B cell (primary cell): ENCODE results near the gene SLK.

Source experiments
- CTCF ChIP-seq: fragments of 200-600 bp; IDR thresholded peaks from one replicate; pipeline ENCODE4 v1.8.0; 2022; ENCODE audit warnings: antibody characterized with exemption, mild to moderate bottlenecking
- EZH2 ChIP-seq: IDR thresholded peaks from 2 replicates; pipeline ENCODE4 v1.6.1; 2012; ENCODE audit warnings: borderline replicate concordance, low read depth, mild to moderate bottlenecking, moderate library complexity, low read length; ENCODE audit not compliant: insufficient read depth, poor library complexity, severe bottlenecking

DNA sequence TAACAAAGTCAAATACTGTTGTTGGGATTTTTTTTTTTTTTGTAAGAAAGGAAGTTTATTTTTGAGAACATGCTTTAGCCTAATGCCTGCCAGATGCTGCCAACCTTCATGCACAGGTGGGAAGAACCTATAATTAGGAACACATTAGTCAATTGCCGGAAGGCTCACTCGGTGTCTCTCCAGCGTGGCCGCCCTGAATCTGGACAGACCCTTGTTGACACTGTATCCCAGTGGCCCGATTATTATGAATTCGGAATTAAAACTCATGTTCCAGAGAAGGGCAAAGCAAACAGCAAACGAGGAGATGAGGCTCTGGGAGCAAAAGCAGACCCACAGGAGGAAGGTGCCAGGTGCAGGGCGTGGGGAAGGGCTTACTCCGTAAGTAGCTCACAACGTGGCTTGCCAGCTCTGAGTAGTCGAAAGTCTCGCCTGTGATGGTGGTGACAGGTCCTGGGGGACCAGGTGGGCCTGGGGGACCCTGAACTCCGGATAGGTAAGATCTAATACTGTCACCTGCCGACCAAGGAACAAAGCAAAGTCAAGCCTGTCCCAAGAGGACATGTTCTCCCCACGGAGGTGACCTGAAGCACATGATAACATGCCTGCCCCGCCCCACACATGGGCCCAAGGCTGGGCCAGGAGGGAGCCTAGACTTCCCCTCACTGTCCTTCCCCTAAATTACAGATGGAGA lies 70.5 kb downstream of the SLK start:
- TF ChIP-seq CTCF (no peak), EZH2 (no peak)
